Measurements from ENCODE around the gene CYP24A1. TPM values are rescaled to one million over a fixed set of nuclear protein-coding genes. Genes with fewer than 3 reads are reported as not detected.

Gene CYP24A1
- total and polyA plus RNA-seq, 2 donors (not counting 3 experiments of a cell fraction or from before 2014, with no cell fraction given), result not detected

DNA sequence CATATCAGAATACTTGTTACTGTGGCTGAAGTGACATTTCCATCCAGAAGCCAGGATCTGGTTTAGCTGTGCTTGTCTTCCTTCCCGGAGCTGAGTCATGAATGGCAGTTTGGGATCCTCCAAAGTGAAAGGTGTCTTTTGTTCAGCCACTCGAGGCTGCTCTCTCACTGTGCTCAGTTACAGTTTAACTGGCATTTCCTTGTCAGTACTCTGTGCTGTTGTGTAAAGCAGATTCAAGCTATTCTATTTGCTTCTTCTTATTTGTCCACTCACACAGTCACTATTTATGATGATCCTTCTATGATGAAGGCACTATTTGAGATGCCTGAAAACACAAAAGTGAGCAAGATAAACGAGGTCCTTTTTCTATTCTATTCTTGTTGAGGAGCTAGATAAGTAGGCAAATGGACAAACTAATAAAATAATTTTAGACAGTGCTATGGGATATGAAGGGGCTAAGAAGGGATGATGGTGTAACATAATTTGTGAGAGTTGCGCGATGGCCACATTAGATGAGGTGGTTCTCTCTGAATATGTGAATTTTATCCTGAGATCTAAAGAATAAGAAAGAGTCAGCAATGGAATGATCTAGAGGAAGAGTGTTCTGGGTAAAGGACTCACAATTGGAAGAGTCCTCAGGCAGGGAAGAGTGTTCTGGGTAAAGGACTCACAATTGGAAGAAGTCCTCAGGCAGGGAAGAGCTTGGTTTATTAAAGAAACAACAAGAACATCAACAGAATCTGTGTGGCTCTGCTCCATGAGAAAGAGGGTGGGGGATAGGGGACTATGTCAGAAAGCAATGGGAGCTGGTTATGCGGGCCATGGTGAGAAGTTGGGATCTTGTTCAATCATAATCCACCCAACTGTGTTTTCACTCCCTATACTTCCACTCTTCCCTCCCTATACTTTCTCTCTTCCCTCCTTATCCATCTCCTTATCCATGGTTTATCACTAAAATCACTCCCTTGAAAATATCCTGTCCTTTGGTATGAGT, 40.1 kb downstream of the CYP24A1 start:
- Histone ChIP-seq H3K4me3 (replicated peaks in 1 of 3; ENCODE audit: insufficient read depth in 1 of 3, low read depth in 1 of 3, low read length in 3 of 3) (no peak overlapping the region), H3K9me3 (replicated peaks; ENCODE audit: control insufficient read depth, insufficient read depth, low read length) (no peaks in the 10 kb centered on the region), H3K79me2 (ENCODE audit: control insufficient read depth, insufficient read depth, low read length) (no peaks in the 10 kb centered on the region), H2AFZ (ENCODE audit: low read depth, low read length) (no peak overlapping the region), H3K4me1 (ENCODE audit: control insufficient read depth, extremely low read depth, insufficient read depth, low read length) (no peaks in the 10 kb centered on the region), H3K27ac (ENCODE audit: insufficient read depth, low read depth, low read length) (no peak overlapping the region), H4K20me1 (replicated peaks; ENCODE audit: control insufficient read depth, extremely low read depth, insufficient read depth, low read length) (no peaks in the 10 kb centered on the region), H3K9me1 (replicated peaks; ENCODE audit: control insufficient read depth, extremely low read depth, insufficient read depth, low read length) (no peaks in the 10 kb centered on the region), H3K4me2 (ENCODE audit: insufficient read depth, low read length) (no peak overlapping the region), H3K27me3 (ENCODE audit: control insufficient read depth in 2 of 2, insufficient read depth in 2 of 2, low read length in 2 of 2) (no peaks in the 10 kb centered on the region), H3K36me3 (ENCODE audit: control insufficient read depth in 2 of 2, extremely low read depth in 1 of 2, insufficient read depth in 2 of 2, low read length in 2 of 2) (no peaks in the 10 kb centered on the region), H3K9ac (replicated peaks; ENCODE audit: extremely low read depth, insufficient read depth, low read length) (no peak overlapping the region)
- FAIRE-seq, result no peak
- intact Hi-C loops (cut with micrococcal nuclease), result no loop called here
- DNase-seq (ENCODE audit: low read depth, low spot score), result no peak
- CTCF ChIA-PET, result no interaction called here
- TF ChIP-seq POLR2A (IDR thresholded peaks at IDR 0.05; ENCODE audit: low read depth, low read length), result no peak
- TF ChIP-seq POLR2AphosphoS5 (IDR thresholded peaks at IDR 0.05; ENCODE audit: insufficient read depth, low read depth, low read length), result no peak
- no peak for TF ChIP-seq FOS (IDR thresholded peaks at IDR 0.05; ENCODE audit: borderline replicate concordance, insufficient read depth, low read length)
- POLR2A ChIA-PET, result no interaction called here
- no TSS peak for BruUV-seq (replicated peaks)
- dilution Hi-C loops (cut with MboI; ENCODE audit: extremely low pct_ligation_motif_present, low sequenced_read_pairs), result no loop called here

DNA sequence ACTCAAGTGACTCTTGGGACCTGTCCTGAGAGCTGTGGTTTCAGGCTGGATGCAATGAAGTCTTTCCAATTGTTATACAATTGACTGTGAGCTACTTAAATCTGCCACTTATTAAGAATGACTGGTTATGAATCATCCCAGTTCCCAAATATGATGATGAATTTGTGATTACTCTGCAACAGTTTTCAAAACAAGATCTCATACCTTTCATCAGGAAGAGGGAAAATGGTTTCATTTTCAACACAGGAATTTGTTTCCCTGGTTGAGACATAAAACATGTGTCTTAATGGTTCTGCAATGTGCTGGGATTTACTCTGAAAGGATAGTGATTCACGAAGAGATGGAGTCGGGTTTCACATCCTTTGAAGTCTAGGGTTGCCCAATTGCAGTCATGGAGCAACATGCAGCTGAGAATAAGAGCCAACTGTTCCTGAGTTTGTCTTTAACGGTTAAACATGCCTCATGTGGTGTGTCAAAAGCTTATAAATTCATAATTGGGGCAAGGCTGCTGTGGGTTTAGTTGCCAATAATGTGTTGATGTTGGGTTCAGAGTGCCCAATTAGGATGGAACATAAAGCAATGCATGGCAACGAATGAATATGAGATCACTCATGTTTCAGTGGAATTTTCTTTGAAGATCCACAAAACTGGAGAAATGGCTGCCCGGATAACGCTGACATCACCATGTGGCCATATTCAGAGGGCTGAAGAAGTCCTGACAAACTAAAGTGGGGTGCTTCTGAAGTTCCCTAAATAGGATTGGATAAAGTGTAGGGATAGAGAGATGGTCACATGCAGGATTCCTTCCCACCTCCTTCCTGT, 41.0 kb downstream of the CYP24A1 start:
- FAIRE-seq (no peak), DNase-seq (ENCODE audit: low read depth, low spot score) (no peak)
- Histone ChIP-seq H3K4me3 (replicated peaks in 1 of 3; ENCODE audit: insufficient read depth in 1 of 3, low read depth in 1 of 3, low read length in 3 of 3) (no peak overlapping the region), H3K79me2 (ENCODE audit: control insufficient read depth, insufficient read depth, low read length) (no peaks in the 10 kb centered on the region), H3K4me1 (ENCODE audit: control insufficient read depth, extremely low read depth, insufficient read depth, low read length) (no peaks in the 10 kb centered on the region), H3K36me3 (ENCODE audit: control insufficient read depth in 2 of 2, extremely low read depth in 1 of 2, insufficient read depth in 2 of 2, low read length in 2 of 2) (no peaks in the 10 kb centered on the region), H3K9me3 (replicated peaks; ENCODE audit: control insufficient read depth, insufficient read depth, low read length) (no peaks in the 10 kb centered on the region), H3K9me1 (replicated peaks; ENCODE audit: control insufficient read depth, extremely low read depth, insufficient read depth, low read length) (no peaks in the 10 kb centered on the region), H3K9ac (replicated peaks; ENCODE audit: extremely low read depth, insufficient read depth, low read length) (no peak overlapping the region), H4K20me1 (replicated peaks; ENCODE audit: control insufficient read depth, extremely low read depth, insufficient read depth, low read length) (no peaks in the 10 kb centered on the region), H3K27ac (ENCODE audit: insufficient read depth, low read depth, low read length) (no peak overlapping the region), H3K4me2 (ENCODE audit: insufficient read depth, low read length) (no peak overlapping the region), H2AFZ (ENCODE audit: low read depth, low read length) (no peak overlapping the region), H3K27me3 (ENCODE audit: control insufficient read depth in 2 of 2, insufficient read depth in 2 of 2, low read length in 2 of 2) (no peaks in the 10 kb centered on the region)
- BruUV-seq (replicated peaks), result no TSS peak
- TF ChIP-seq EZH2 (IDR thresholded peaks at IDR 0.05; ENCODE audit: borderline replicate concordance, low read depth, low read length, severe bottlenecking), result no peak
- TF ChIP-seq FOS (IDR thresholded peaks at IDR 0.05; ENCODE audit: borderline replicate concordance, insufficient read depth, low read length), result no peak
- no peak for TF ChIP-seq POLR2AphosphoS5 (IDR thresholded peaks at IDR 0.05; ENCODE audit: insufficient read depth, low read depth, low read length)
- POLR2A ChIA-PET, result no interaction called here
- dilution Hi-C loops (cut with MboI; ENCODE audit: extremely low pct_ligation_motif_present, low sequenced_read_pairs), result no loop called here
- CTCF ChIA-PET, result interaction anchor here (1.0 kb wide), 1 partner anchor 14 kb away, joined by 4 read pairs; no protein-coding TSS in a partner anchor
- intact Hi-C loops (cut with micrococcal nuclease), result no loop called here
